Forelimb muscle (tissue), 1 donor: ENCODE data around the gene SLC17A9. TPM values are rescaled to one million over a fixed set of nuclear protein-coding genes. Genes with fewer than 3 reads are reported as not detected.

ENCODE experiments used
- DNase-seq: peaks from one replicate; pipeline ENCODE4 v3.0.0-alpha.2; 2013; ENCODE audit warnings: low read depth
- polyA plus RNA-seq: library from polyadenylated mRNA; unstranded; fragments of 120-200 nt; gene quantifications from one replicate; pipeline ENCODE4 v1.2.1, GENCODE V29; 2013; ENCODE audit not compliant: insufficient read length

Gene SLC17A9
- polyA plus RNA-seq, result 0.54 TPM

- DNase-seq, result no peak
These were observed at the start of gene SLC17A9 for GRCh38 chr20:62952373-62952967. Gene SLC17A9 (plus strand): TSS chr20:62952709. CDS start chr20:62952831, 122 bp downstream.

GRCh38 chr20:62902926-62903615 lies 49.4 kb upstream of the SLC17A9 start:
- no peak for DNase-seq

- DNase-seq, result no peak
These were observed 46.9 kb upstream of the SLC17A9 start for GRCh38 chr20:62905536-62906117.

- DNase-seq, result no peak
These were observed 46.3 kb upstream of the SLC17A9 start for GRCh38 chr20:62906209-62906608.

GRCh38 chr20:62906647-62907375 lies 45.7 kb upstream of the SLC17A9 start:
- no peak for DNase-seq

- DNase-seq, result no peak
These were observed 44.9 kb upstream of the SLC17A9 start for GRCh38 chr20:62907384-62908317.

- no peak for DNase-seq
These were observed 43.3 kb upstream of the SLC17A9 start for GRCh38 chr20:62908971-62909791.

- no peak for DNase-seq
These were observed 42.2 kb upstream of the SLC17A9 start for GRCh38 chr20:62910217-62910766.

GRCh38 chr20:62910777-62911497 lies 41.6 kb upstream of the SLC17A9 start:
- DNase-seq, result no peak

GRCh38 chr20:62911701-62912280 lies 40.7 kb upstream of the SLC17A9 start:
- DNase-seq, result no peak

GRCh38 chr20:62913043-62913630 lies 39.4 kb upstream of the SLC17A9 start:
- DNase-seq, result no peak

- DNase-seq, result no peak
These were observed 38.1 kb upstream of the SLC17A9 start for GRCh38 chr20:62914436-62914835.

GRCh38 chr20:62914970-62915457 lies 37.5 kb upstream of the SLC17A9 start:
- no peak for DNase-seq

GRCh38 chr20:62916703-62917476 lies 35.6 kb upstream of the SLC17A9 start:
- DNase-seq, result no peak

- no peak for DNase-seq
These were observed 34.8 kb upstream of the SLC17A9 start for GRCh38 chr20:62917720-62918119.

- no peak for DNase-seq
These were observed 34.4 kb upstream of the SLC17A9 start for GRCh38 chr20:62918147-62918546.

GRCh38 chr20:62918831-62919230 lies 33.7 kb upstream of the SLC17A9 start:
- DNase-seq, result no peak
